Hepatocyte (in vitro differentiated cells): ENCODE measurements around the gene PRRG1.

ENCODE experiments used
- EZH2 ChIP-seq: fragments of 200-600 bp; sonication (generic); IDR thresholded peaks from 2 replicates; pipeline ENCODE4 v1.6.1; 2016; ENCODE audit warnings: antibody characterized with exemption, mild to moderate bottlenecking, borderline replicate concordance
- EZH2phosphoT487 ChIP-seq: fragments of 200-600 bp; sonication (generic); IDR thresholded peaks from one replicate; pipeline ENCODE4 v1.6.1; 2018; ENCODE audit warnings: antibody characterized with exemption, mild to moderate bottlenecking, low read depth, moderate library complexity; ENCODE audit not compliant: unreplicated experiment, severe bottlenecking
- TF ChIP-seq, protein P1 (sequence below): fragments of 200-600 bp; sonication (generic); IDR thresholded peaks from 2 replicates; pipeline ENCODE4 v1.5.1; 2016; ENCODE audit warnings: antibody characterized with exemption, mild to moderate bottlenecking; ENCODE audit not compliant: poor library complexity

DNA sequence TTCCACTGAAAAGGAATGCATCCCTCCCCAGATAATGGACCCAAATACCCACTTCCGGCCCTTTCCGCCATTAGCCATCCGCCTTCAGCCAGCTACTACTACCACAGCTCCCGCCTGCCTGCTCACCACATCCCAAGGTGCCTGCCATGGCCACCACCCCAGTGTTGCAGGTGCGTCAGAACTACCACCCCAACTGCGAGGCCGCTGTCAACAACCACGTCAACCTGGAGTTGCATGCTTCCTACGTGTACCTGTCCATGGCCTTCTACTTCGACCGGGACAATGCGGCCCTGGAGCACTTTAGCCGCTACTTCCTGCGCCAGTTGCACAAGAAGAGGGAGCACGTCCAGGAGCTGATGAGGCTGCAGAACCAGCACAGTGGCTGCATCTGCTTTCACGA, 92.2 kb downstream of the PRRG1 start:
- TF ChIP-seq, protein P1, sequence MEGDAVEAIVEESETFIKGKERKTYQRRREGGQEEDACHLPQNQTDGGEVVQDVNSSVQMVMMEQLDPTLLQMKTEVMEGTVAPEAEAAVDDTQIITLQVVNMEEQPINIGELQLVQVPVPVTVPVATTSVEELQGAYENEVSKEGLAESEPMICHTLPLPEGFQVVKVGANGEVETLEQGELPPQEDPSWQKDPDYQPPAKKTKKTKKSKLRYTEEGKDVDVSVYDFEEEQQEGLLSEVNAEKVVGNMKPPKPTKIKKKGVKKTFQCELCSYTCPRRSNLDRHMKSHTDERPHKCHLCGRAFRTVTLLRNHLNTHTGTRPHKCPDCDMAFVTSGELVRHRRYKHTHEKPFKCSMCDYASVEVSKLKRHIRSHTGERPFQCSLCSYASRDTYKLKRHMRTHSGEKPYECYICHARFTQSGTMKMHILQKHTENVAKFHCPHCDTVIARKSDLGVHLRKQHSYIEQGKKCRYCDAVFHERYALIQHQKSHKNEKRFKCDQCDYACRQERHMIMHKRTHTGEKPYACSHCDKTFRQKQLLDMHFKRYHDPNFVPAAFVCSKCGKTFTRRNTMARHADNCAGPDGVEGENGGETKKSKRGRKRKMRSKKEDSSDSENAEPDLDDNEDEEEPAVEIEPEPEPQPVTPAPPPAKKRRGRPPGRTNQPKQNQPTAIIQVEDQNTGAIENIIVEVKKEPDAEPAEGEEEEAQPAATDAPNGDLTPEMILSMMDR: no peak
- TF ChIP-seq EZH2 (no peak), EZH2phosphoT487 (no peak)
